Spleen (tissue), 7 donors: ENCODE data around the gene TOP3A.

Source experiments
- POLR2A ChIP-seq, 3 donors: fragments of 450-650 bp; IDR thresholded peaks; one replicate each; pipeline ENCODE4 v1.5.1; 2017; ENCODE audit warnings: antibody characterized with exemption in 3 of 3, mild to moderate bottlenecking in 1 of 3
- POLR2AphosphoS5 ChIP-seq, 3 donors: sonication (generic); formaldehyde crosslinking; IDR thresholded peaks; one replicate each; pipeline ENCODE4 v1.5.1; 2017; ENCODE audit warnings: antibody characterized with exemption in 3 of 3
- TF ChIP-seq, protein P1 (sequence below), 11 experiments: fragments of 200-600 bp in 7 of 11; fragments of 450-650 bp in 4 of 11; sonication (generic) in 4 of 11; IDR thresholded peaks in 8 of 11; conservative IDR thresholded peaks in 3 of 11; 1 replicate in 7 of 11; 2 replicates in 4 of 11; pipeline versions ENCODE4 v1.4.0 to v1.8.0; 2016 to 2021; ENCODE audit warnings: antibody characterized with exemption in 11 of 11, inconsistent platforms in 4 of 11, mild to moderate bottlenecking in 1 of 11
- donor health status: DM: no; HTN: no; CAD: no; lungs with moderate emphysema.
- donor health status: DM: no; HTN: no; CAD: no.
- donor health status: DM: no; HTN: no; CAD: no.

DNA sequence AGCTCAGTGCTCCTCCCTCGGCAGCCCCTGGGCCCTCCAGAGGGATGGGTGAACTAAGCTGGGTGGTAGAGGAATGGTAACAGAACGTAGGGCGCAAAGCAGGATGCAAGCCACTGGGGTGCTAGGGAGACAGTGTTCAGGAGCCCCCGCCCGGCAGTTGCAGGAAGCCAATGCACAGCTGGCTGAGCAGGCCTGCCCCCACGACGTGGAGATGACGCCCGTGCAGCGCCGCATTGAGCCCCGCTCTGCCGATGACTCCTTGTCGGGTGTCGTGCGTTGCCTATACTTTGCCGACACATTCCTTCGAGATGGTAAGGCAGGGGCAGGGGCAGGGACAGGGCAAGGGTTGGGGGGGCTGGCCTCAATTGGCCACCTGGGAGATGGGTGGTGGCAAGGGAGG, 76.5 kb downstream of the TOP3A start:
- TF ChIP-seq, protein P1, sequence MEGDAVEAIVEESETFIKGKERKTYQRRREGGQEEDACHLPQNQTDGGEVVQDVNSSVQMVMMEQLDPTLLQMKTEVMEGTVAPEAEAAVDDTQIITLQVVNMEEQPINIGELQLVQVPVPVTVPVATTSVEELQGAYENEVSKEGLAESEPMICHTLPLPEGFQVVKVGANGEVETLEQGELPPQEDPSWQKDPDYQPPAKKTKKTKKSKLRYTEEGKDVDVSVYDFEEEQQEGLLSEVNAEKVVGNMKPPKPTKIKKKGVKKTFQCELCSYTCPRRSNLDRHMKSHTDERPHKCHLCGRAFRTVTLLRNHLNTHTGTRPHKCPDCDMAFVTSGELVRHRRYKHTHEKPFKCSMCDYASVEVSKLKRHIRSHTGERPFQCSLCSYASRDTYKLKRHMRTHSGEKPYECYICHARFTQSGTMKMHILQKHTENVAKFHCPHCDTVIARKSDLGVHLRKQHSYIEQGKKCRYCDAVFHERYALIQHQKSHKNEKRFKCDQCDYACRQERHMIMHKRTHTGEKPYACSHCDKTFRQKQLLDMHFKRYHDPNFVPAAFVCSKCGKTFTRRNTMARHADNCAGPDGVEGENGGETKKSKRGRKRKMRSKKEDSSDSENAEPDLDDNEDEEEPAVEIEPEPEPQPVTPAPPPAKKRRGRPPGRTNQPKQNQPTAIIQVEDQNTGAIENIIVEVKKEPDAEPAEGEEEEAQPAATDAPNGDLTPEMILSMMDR (IDR thresholded peaks at IDR 0.05 in 8 of 11, conservative IDR thresholded peaks at IDR 0.05 in 3 of 11), result no peak
- TF ChIP-seq POLR2A (IDR thresholded peaks at IDR 0.05) (no peak), POLR2AphosphoS5 (IDR thresholded peaks at IDR 0.05) (no peak)
